Ishikawa (cell line): ENCODE results near the gene FIGNL2.

Experiments used
- CEBPB ChIP-seq: IDR thresholded peaks from 2 replicates; pipeline ENCODE4 v1.6.1; 2012
- CREB1 ChIP-seq: IDR thresholded peaks from 2 replicates; pipeline ENCODE4 v1.6.1; 2012; ENCODE audit warnings: low read depth
- EGR1 ChIP-seq: IDR thresholded peaks from 2 replicates; pipeline ENCODE4 v1.6.1; 2012
- EP300 ChIP-seq: IDR thresholded peaks from 2 replicates; pipeline ENCODE4 v1.6.1; 2012; ENCODE audit warnings: borderline replicate concordance
- FOXM1 ChIP-seq: IDR thresholded peaks from 2 replicates; pipeline ENCODE4 v1.6.1; 2012; ENCODE audit warnings: low read depth, borderline replicate concordance
- NFIC ChIP-seq: IDR thresholded peaks from 2 replicates; pipeline ENCODE4 v1.6.1; 2012
- TAF1 ChIP-seq: IDR thresholded peaks from 2 replicates; pipeline ENCODE4 v1.6.1; 2012; ENCODE audit warnings: low read depth, mild to moderate bottlenecking
- TEAD4 ChIP-seq: IDR thresholded peaks from 2 replicates; pipeline ENCODE4 v1.6.1; 2012
- YY1 ChIP-seq: IDR thresholded peaks from 2 replicates; pipeline ENCODE4 v1.6.1; 2012; ENCODE audit warnings: low read depth
- TF ChIP-seq, protein P1 (sequence below): IDR thresholded peaks from 2 replicates; pipeline ENCODE4 v1.6.1; 2012; ENCODE audit warnings: low read depth, mild to moderate bottlenecking
- TF ChIP-seq, protein P2 (sequence below): IDR thresholded peaks from 2 replicates; pipeline ENCODE4 v1.6.1; 2012
- TF ChIP-seq, protein P3 (sequence below): IDR thresholded peaks from 2 replicates; pipeline ENCODE4 v1.6.1; 2012

DNA sequence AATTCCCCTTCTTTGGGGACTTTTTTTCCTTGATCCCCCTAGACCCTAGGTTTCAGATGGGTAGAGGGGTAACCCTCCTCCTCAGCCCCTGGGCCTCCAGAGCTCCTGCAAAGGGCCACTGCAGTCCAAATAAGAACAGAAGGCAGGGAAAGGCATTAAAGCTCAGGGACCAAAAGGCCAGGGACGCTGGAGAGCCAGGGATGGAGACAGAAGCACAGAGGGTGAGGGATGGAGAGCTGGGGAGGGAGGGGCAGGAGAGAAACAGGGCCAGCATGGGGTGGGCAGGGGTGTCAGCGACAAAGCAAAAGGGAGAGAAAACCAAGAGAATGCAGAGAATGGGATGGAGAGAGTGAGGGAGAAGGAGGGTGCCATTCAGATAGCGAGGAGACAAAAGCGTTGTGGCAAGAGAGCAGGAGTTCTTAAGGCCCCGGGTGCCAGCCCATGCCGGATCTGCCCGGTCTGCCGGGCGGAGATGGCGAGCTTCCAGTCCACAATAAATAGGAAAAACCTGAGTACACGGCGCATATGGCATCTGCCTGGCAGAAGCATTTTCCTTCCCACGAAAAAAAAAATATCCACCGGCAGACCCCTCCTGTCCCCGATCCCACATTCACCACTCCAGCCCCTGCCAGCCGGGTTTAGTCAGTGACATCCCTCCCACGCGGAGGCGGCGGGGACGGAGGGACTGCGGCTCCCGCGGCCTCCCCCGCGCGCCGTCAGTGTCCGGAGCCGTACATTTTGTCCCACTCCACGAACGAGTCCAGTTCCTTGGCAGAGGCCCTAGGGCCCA lies 28.6 kb downstream of the FIGNL2 start:
- TF ChIP-seq CREB1: no peak
- no peak for TF ChIP-seq NFIC
- no peak for TF ChIP-seq CEBPB
- TF ChIP-seq TAF1: no peak
- no peak for TF ChIP-seq FOXM1
- no peak for TF ChIP-seq TEAD4
- no peak for TF ChIP-seq YY1
- TF ChIP-seq, protein P1, sequence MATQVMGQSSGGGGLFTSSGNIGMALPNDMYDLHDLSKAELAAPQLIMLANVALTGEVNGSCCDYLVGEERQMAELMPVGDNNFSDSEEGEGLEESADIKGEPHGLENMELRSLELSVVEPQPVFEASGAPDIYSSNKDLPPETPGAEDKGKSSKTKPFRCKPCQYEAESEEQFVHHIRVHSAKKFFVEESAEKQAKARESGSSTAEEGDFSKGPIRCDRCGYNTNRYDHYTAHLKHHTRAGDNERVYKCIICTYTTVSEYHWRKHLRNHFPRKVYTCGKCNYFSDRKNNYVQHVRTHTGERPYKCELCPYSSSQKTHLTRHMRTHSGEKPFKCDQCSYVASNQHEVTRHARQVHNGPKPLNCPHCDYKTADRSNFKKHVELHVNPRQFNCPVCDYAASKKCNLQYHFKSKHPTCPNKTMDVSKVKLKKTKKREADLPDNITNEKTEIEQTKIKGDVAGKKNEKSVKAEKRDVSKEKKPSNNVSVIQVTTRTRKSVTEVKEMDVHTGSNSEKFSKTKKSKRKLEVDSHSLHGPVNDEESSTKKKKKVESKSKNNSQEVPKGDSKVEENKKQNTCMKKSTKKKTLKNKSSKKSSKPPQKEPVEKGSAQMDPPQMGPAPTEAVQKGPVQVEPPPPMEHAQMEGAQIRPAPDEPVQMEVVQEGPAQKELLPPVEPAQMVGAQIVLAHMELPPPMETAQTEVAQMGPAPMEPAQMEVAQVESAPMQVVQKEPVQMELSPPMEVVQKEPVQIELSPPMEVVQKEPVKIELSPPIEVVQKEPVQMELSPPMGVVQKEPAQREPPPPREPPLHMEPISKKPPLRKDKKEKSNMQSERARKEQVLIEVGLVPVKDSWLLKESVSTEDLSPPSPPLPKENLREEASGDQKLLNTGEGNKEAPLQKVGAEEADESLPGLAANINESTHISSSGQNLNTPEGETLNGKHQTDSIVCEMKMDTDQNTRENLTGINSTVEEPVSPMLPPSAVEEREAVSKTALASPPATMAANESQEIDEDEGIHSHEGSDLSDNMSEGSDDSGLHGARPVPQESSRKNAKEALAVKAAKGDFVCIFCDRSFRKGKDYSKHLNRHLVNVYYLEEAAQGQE: no peak
- peak; percentile 72 for TF ChIP-seq EGR1
- TF ChIP-seq, protein P2, sequence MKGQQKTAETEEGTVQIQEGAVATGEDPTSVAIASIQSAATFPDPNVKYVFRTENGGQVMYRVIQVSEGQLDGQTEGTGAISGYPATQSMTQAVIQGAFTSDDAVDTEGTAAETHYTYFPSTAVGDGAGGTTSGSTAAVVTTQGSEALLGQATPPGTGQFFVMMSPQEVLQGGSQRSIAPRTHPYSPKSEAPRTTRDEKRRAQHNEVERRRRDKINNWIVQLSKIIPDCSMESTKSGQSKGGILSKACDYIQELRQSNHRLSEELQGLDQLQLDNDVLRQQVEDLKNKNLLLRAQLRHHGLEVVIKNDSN: no peak
- TF ChIP-seq, protein P3, sequence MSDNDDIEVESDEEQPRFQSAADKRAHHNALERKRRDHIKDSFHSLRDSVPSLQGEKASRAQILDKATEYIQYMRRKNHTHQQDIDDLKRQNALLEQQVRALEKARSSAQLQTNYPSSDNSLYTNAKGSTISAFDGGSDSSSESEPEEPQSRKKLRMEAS: no peak
- no peak for TF ChIP-seq EP300
